NCI-H345 treated with DMSO at 0.1 percent for 48 hours (cell line): ENCODE results near the gene YWHAB.
A peak's percentile ranks its signal among the peaks of the same experiment; 100 is the strongest.
"Not testable (repeated sequence)": the region's sequence is repeated elsewhere in the genome, so short reads cannot be mapped to it uniquely, and the experiment has no call there.

Source experiments
- DNase-seq: peaks from one replicate; lab custom pipeline; 2025; ENCODE audit not compliant: unreplicated experiment; lab: John Stamatoyannopoulos, UW

Gene YWHAB

DNA sequence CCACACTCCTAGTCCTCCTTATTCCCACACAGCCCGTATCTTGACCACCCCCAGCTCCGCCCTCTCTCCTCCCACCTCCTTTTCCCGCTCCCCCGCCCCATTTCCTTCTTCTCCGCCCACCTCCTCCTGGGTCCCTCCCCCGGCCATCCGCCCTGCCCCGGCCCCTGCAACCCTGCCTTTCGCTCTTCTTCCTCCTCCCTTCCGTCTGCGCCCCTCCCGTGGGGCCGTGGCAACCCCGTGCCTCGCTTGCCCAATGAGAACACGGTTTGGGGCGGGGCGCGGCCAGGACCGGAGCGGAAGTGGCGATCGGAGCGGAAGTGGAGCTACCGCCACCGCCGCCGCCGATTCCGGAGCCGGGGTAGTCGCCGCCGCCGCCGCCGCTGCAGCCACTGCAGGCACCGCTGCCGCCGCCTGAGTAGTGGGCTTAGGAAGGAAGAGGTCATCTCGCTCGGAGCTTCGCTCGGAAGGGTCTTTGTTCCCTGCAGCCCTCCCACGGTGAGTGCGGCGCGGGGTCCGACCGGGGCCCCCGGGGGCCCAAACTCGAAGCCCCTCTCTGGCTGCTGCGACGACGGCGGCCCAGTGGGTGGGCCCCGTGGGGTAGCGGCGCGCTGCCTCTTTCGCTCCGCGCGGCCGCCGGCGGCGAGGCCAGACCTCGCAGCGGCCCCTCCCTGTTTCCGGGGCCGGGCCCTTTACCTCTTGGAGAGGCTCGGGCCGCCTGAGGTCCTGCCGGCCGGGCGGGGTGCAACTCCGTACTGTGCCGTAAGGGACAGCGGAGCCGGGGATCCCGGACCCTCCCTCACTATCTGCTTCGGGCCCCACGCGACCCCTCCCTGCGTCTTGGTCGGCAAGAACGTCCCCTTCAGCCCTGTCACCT lies at the start of gene YWHAB:
Gene YWHAB, plus strand, starts transcription at position 314 of the 874 bp plus-strand sequence. CDS start 15,829 bp downstream, outside the sequence.
- peak; percentile 96 for DNase-seq

- DNase-seq, result no peak
These were observed 48.8 kb upstream of the YWHAB start for GRCh38 chr20:44836601-44837120.

DNA sequence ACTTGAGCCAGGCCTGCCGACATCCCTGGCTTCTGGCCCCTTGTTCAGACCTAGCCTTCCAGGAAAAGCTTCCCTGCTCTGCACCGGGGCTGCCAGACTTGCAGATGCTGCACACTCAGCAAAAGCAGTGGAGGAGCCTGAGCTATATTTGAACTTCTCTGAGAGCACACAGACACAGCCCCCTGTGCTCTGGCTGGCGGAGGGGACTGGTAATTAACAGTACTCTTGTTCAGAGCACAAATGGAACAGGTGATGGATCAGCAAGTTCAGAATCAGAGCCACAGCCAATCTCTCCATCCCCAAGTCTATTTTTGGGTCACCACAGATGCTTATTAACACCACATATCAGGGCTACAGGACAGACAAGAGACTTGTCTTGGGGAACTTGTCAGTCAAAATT lies 47.6 kb upstream of the YWHAB start:
- DNase-seq, result no peak

- no peak for DNase-seq
These were observed 47.0 kb upstream of the YWHAB start for GRCh38 chr20:44838521-44838920.

- DNase-seq, result no peak
These were observed 46.0 kb upstream of the YWHAB start for GRCh38 chr20:44839481-44839880.

- DNase-seq, result no peak
These were observed 44.7 kb upstream of the YWHAB start for GRCh38 chr20:44840826-44841225.

DNA sequence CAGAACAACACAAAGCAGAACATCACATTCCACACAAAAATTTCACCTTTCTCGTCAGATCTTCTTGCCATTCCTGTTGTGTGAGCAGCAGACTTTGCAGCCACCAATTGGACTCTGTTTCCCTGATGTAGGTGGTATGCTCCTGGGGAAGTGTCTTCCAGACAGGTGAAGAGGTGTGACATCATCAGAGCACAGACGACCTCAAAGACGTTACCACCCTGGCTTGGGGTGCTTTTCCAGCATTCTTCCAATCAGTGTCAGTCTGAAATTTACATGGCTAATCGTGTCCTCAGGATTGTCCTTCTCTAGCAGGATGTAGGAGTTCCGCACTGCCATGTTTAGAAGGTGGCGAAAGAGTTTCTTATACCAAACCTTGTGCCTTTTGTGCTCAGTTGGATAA lies 43.5 kb upstream of the YWHAB start:
- DNase-seq, result no peak

- no peak for DNase-seq
These were observed 41.6 kb upstream of the YWHAB start for GRCh38 chr20:44843876-44844275.

DNA sequence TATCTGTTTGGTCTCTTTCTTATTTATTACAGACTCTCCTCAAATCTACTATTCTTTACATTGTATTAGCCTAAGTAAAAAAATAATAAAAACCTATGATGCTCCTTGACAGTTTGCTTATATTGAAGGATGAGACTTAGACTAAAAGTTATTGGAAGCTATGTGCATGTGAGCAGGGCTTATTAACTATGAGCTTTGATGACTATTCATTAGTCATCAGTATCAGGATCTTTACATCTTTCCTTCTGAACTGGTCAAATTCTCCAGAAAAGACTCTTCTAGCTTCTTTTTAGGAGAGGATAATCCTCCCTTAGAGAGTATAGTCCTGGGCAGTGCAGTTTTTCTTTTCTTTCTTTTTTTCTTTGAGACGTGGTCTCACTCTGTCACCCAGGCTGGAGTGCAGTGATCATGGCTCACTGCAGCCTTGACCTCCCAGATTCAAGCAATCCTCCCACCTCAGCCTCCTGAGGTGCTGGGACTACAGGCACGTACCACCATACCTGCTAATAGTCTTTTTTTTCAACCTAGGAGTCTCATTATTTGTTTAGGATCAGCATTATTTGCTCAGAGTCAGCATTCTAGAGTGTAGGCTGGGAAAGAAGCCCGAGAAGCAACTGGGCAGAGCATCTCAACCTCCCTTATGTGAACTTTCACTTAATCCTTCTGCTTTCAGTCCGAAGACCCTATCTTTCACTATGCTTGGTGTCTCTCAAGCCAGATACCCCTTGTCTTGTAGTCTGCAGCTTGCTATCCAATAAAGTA lies 37.1 kb upstream of the YWHAB start:
- DNase-seq, result no peak

DNA sequence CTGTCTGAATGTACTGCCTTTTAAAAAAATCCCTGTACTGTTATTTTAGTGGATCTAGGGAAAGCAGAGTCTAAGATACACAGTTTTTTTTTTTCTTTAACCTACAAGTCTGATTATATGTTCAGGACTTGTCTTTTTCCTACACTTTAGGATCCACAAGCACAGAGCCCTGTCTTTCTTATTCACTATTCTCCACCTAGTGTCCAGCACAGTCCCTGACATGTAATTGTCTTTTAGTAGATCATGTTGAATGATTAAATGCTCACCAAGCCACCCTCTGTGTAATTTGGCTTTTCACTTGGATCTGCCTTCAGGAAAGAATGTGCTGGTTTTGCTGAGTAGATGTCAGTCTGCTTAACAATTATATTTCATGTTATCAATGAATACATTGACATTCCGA lies 35.8 kb upstream of the YWHAB start:
- DNase-seq, result no peak

- no peak for DNase-seq
These were observed 35.2 kb upstream of the YWHAB start for GRCh38 chr20:44850272-44850671.

GRCh38 chr20:44850837-44851236 lies 34.7 kb upstream of the YWHAB start:
- no peak for DNase-seq

GRCh38 chr20:44851545-44851944 lies 34.0 kb upstream of the YWHAB start:
- DNase-seq, result peak; percentile 30

DNA sequence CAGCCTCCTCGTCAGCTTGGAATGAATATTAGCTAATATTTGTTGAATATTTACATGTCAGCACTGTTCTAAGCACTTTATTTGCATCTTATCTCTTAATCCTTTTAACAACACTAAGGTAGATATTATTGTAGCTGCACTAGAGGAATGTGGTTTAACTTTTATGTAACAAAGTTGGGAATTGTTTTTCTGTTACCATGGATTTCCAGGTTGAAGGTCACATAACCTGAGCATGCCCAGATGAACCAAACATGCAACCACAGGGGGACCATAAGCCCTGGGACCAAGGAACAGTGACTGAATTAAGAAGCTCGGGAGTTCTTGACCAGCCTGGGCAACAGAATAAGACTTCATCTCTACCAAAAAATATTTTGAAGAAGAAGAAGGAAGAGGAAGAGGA lies 29.1 kb upstream of the YWHAB start:
- DNase-seq, result no peak

GRCh38 chr20:44856856-44857448 lies 28.6 kb upstream of the YWHAB start:
- DNase-seq, result no peak

DNA sequence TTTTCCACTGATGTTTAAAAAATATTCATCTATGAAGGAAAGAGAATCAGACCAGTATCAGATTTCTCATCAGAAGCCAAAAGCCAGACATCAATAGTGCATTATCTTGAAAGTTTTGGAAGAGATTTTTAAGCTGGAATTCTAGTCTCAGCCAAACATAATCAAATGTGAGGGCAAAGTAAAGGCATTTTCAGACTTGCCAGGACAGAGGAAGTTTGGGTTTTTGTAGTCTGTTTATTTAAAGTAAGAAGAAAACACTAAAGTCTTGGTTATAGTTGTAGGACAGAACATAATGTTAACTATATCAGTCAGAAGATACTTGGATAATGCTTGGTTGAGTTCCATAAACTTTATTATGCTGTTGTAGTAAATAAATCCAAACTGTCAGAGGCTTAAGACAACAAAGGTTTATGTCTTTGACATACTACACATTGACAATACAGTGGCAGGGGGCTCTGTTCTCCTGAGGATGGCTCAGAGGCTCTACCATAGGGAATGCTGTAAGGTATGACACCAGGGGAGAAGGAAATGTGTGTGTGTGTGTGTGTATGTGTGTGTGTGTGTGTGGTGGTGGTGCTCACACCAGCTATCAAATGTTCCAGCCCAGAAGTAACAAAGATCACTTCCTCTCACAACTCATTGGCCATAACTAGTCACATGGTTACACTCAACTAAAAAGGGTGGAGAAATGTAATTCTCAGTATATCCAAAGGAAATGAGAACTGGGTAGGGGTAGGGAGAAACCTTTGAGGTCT lies 26.7 kb upstream of the YWHAB start:
- no peak for DNase-seq

GRCh38 chr20:44861531-44862006 lies 23.9 kb upstream of the YWHAB start:
- no peak for DNase-seq

DNA sequence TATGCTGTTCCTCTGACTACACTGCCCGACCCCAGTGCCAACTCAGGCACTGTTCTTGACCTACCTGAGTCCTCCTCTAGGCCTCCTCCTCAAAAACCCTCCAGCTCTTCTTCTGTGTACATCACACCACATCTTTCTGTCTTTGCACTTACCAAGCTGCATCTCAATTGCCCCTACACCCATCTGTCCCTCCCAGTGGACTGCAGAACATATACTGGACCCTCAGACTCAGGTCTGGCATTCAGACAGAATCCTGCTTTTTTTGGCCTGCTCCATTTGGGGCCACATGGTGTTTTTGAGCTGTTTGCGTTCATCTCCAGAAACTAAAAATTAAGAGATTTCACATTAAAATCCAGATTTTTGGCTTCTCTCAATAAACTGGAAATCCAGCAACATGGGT lies 23.2 kb upstream of the YWHAB start:
- DNase-seq, result no peak

DNA sequence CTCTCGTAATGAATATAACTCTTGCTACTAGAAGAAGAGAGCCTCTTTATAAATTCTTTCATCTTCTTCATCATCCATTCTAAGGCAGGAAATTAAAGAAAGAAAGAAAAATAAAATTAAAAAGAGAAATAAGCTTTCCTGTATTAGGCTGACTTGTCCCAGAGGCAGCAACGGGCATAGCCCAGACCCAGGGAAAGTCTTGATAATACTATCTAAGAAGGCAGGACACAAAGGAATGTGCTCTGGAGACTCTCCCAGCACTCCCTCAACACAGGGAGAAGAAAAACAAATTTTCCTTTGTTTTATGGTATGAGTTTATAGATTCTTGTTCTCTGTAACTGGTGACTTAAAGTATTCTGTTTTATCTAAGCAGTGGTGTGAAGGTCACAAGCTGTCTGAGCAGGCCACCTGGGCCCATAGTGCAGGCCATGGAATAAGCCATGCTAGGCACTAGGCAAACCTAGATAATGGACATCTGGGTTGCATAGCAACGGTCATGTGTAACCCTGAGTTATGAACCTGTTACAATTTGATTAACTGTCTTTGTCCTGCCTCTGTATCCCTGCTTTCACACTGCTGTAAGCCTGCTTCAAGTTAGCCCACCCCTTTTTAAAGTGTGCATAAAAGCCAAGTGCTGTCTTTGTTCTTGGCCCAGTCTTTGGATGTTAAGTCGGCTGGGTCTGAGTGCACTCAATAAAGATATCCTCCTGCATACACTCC lies 22.0 kb upstream of the YWHAB start:
- not testable (repeated sequence) for DNase-seq

GRCh38 chr20:44864493-44864892 lies 21.0 kb upstream of the YWHAB start:
- DNase-seq, result not testable (repeated sequence)
